GM18508 (cell line): ENCODE data around the gene SSBP3.

Experiments used
- ATAC-seq: cut with Tn5 transposase; IDR thresholded peaks from one replicate; pipeline ENCODE4 v1.9.1; 2021; ENCODE audit warnings: moderate number of reproducible peaks; ENCODE audit not compliant: insufficient read depth, unreplicated experiment

SSBP3 gene

DNA sequence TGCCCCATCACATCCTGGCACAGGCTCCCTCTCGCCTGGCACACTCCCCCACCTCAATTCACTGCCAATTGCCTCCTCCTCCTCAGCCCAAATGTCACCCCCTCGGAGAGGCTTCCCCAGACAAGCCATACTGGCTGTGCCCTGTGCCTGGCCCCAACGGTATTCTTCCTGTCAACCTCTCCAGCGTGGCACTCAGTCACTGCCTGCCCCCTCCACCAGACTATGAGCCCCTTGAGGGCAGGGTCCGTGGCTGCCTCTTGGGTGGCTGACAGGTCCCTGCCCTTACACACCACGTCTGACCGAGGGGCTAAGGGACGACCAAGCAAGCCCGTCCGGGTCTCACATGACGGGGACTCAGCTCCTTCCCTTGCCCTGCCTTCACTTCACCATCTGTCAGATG is 131.3 kb downstream of the SSBP3 start:
- no peak for ATAC-seq

DNA sequence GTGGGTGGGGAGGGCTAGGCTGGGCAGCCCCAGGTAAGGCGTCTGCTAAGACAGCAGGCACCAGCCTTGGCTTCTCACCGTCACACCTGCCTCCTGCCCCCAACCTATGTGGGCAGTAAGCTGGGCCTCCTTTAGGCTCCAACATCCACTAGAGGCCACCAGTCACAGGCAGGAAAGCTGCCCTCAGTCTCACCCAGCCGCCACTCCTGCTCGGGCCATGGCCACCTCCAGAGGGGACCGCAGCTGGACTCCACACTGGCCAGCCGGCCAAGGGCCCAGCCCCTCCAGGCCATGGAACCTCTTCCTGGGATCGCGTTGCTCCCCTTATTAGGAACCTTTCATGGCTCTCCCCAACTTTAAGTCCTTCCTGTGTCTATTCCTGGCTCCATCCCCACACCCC is 131.7 kb downstream of the SSBP3 start:
- no peak for ATAC-seq

- no peak for ATAC-seq
Observed at GRCh38 chr1:54273795-54274163, 132.4 kb downstream of the SSBP3 start.

GRCh38 chr1:54273092-54273794 is 133.0 kb downstream of the SSBP3 start:
- no peak for ATAC-seq

DNA sequence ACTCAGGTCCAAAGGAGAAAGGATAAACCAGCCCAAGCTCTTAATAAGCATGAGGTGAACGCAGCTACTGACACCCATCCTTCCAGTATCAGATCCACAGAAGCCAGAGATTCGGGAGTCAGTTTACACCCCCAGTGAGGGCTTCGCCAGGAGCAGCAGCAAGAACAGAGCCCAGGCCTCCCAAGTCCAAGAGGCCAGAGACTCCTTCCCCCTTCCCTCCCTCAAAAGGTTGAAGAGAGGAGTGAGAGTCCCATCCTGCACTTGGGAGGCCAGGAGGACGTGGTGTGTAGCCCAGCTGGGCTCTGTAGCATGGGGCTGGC is 133.5 kb downstream of the SSBP3 start:
- ATAC-seq = no peak

DNA sequence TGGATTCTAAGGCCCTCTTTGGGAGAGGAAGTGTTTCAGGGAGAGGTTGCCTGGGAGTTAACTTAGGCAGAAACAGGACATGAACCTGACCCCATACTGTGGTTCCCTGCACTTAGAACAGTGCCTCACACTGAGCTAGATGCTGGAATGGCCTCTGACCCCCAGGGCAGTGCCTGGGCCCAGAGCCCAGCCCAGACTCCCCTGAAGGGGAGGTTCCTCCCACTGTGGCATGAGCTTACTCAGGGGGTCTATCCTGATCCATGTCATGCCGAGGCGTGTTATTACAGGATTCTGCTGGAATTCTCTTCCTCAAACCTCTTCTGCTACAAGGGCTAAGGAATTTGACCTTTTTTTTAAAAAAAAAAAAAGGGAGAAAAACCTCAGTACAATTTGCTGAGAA is 134.1 kb downstream of the SSBP3 start:
- ATAC-seq = no peak

DNA sequence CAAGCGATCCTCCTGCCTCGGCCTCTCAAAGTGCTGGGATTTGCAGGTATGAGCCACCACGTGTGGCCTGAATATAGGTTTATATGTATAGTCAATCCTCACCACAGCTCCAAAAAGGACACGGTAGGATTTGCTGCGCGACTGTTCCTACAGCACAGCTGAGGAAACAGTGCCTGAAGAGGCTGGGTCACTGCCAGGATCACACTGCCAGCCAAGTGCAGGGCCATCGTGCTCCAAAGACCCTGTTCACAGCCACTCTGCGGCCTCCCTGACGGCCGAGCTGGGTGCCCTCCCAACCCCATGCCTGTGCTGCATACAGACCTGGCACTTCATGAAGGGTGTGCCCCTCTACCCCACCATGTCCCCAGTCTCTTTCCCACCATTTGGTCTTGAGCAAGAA is 134.9 kb downstream of the SSBP3 start:
- no peak for ATAC-seq

DNA sequence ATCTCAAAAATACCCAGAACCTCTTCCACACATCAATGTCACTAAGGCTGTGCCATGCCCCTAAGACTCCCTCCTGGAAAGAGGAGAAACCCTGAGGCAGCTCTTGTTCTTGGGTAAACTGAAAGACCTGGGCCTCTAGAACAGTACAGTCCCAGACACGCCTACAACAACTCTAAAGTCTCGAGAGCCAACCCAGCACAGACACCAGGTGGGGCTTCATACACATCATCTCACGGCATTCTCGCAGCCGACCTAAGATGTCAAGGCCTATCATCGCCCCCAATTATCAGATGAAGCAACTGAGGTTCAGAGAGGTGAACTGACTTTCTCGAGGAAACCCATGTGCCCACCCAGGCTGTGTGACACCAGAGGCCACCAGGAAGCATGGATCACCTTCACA is 135.7 kb downstream of the SSBP3 start:
- no peak for ATAC-seq

DNA sequence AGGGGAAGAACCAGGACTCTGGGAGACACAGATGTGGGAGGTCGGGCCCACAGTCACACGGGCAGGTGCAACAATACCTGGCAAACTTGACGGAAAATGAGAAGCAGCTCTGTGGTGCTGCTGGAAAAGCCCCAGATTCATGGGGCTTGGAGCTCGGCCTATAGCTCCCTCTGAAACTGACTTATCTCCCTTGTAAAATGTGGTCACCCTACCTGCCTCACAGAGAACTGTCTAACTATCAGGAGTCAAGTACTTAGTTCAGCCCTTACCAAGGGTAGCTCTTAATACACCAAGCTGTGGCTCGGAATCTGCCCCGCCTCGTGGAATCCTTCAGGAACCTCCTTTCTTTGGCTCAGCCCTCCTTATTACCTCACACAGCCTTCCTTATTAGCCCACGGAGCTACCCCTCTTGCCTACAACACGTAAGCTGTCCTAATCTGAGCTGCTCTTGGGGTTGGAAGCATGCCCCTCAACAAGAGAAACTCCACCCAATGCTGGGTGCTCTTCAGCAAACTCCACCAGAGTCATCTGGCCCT is 137.4 kb downstream of the SSBP3 start:
- no peak for ATAC-seq

GRCh38 chr1:54267815-54268761 is 138.1 kb downstream of the SSBP3 start:
- ATAC-seq = no peak

- ATAC-seq = no peak
Observed at GRCh38 chr1:54266908-54267307, 139.3 kb downstream of the SSBP3 start.

DNA sequence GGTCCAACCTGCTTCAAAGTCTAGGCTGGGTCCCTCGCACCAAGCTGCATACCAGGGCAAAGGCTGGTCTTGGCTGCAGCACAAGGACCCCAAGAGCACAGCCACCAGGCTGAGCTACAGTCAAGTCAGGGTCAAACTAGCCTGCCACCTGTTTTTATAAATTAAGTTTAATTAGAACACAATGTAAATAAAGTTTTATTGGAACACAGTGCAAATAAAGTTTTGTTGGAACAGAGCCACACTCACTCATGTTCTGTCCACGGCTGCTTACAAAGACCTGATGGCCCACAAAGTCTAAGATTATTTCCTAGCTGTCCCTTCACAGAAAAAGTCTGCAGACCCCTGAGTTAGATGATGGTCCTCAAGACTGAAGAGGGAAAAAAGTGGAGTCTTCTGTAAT is 140.0 kb downstream of the SSBP3 start:
- no peak for ATAC-seq

DNA sequence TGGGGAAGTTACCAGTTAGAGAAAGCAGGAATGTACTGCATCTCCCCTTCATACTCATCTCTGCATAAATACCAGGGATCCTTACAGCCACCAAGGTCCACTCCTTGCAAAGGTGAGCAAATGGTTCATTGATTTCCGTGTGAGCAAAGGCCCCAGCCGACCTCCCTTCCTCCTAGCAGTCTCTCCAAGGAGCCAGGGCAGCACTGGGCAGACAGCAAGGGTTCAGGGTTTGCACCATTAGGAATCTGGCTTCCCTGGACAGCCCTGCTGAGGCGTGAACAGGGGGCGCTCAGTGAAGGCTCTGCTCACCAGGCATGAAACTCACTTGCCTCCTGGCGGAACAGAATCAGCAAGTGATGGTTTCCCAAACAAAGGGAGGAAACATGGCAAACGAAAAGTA is 140.5 kb downstream of the SSBP3 start:
- no peak for ATAC-seq

DNA sequence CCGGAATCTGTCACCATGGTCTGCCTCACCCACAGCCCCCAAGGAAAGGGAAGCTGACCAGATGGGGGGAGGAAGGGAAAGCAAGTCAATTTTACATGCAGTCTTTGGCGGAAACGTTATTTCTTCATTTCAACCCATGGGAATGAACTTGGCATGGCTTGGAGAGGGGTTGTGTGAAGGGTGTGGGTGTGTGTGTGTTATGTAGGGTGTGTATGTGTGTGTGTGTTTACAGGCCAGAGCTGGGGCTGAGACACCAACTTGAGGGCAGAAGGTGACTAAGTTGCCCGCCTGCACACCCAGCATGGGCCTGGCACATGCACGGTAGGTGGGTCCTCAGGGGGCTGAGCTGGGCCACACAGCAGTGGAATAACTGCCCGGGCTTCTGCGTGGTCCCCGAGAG is 141.1 kb downstream of the SSBP3 start:
- no peak for ATAC-seq

GRCh38 chr1:54263601-54264226 is 142.5 kb downstream of the SSBP3 start:
- no peak for ATAC-seq

DNA sequence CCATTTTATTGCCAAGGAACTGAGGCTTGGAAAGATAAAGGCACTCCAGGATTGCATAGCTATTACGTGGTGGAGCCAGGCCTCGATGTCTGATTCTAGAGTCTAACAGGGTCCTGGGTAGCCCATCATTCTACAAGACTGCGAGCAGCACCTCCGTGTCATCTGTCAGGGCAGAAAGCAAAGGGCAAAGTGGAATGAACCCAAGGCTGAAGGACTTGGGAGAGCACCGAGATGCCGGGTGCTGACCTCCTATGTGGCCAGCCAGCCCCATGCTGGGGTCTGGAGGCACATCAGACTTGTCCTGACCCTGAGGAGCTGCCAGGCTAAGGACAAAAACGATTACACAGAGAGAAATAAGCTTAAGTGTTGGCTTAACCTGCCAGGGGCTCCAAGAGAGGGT is 143.9 kb downstream of the SSBP3 start:
- ATAC-seq = no peak

DNA sequence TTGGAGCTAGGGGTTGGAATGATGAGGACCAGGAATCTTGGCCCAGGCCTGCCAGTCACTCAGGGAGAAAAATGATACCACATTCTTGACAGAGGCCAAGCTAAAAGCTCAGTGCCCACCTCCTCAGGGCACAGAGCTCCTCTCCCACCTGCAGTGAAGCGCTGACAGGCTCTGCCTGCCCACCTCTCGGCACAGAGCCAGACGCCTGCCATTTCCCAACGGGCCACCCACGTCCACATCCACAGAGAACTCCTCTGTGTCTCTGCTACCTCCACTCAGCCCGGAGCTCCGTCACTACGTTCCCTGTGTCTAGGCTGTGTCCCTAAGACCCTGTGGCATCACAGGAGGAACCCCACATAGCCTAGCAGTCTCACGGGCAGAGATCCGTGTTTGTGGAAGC is 145.4 kb downstream of the SSBP3 start:
- no peak for ATAC-seq

GRCh38 chr1:54259546-54260140 is 146.6 kb downstream of the SSBP3 start:
- no peak for ATAC-seq

GRCh38 chr1:54257876-54258275 is 148.3 kb downstream of the SSBP3 start:
- no peak for ATAC-seq

- no peak for ATAC-seq
Observed at GRCh38 chr1:54257346-54257620, 148.9 kb downstream of the SSBP3 start.
